Erythroblast (primary cell): ENCODE measurements around the gene FHL3.
A peak's percentile ranks its signal among the peaks of the same experiment; 100 is the strongest.

Experiments used
- DNase-seq, 2 experiments: peaks; one replicate each; lab custom pipeline; 2025; lab: John Stamatoyannopoulos, UW
- GATA1 ChIP-seq: IDR thresholded peaks from 2 replicates; pipeline ENCODE4 v1.6.1; 2011; ENCODE audit warnings: low read depth, mild to moderate bottlenecking, control low read depth, low read length, moderate library complexity
- POLR2A ChIP-seq: IDR thresholded peaks from 2 replicates; pipeline ENCODE4 v1.6.1; 2011; ENCODE audit warnings: mild to moderate bottlenecking, low read length

FHL3 gene

GRCh38 chr1:38009841-38010180 lies 4.5 kb upstream of the FHL3 start:
- TF ChIP-seq POLR2A (no peak), GATA1 (no peak)
- no peak for DNase-seq

DNA sequence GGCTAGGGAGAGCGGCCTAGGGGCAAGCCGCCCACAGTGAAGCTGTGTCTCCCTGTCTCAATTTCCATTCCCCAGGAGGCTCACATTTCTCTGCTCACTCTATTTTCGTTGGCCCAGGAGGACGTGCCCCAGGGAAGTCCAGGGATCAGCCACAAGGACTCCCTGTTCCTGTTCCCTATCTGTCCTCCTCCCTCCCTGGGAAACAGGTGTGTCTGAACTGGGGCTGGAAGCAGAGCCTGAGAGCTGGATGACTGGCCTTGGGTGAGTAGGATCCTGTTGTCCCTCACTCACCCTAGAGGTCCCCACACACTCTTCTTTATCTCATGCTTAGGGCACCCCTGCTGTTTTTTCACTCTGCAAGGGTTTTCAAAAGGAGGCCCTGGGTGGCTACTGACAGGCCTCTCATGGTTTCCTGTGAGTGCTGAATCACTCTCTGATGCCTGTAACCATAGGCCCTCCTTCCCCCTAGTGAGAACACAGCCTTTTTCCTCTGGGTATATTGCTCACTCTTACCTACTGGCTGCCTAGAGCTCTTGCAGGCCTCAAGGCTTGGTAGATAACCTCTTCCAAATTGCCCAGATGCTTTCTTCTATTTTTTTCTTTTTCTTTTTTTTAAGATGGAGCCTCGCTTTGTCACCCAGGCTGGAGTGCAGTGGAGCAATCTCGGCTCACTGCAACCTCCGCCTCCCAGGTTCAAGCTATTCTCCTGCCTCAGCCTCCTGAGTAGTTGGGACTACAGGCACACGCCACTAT lies 4.0 kb upstream of the FHL3 start:
- DNase-seq = peak; percentile 68 to 75
- TF ChIP-seq GATA1 = no peak
- TF ChIP-seq POLR2A = no peak

DNA sequence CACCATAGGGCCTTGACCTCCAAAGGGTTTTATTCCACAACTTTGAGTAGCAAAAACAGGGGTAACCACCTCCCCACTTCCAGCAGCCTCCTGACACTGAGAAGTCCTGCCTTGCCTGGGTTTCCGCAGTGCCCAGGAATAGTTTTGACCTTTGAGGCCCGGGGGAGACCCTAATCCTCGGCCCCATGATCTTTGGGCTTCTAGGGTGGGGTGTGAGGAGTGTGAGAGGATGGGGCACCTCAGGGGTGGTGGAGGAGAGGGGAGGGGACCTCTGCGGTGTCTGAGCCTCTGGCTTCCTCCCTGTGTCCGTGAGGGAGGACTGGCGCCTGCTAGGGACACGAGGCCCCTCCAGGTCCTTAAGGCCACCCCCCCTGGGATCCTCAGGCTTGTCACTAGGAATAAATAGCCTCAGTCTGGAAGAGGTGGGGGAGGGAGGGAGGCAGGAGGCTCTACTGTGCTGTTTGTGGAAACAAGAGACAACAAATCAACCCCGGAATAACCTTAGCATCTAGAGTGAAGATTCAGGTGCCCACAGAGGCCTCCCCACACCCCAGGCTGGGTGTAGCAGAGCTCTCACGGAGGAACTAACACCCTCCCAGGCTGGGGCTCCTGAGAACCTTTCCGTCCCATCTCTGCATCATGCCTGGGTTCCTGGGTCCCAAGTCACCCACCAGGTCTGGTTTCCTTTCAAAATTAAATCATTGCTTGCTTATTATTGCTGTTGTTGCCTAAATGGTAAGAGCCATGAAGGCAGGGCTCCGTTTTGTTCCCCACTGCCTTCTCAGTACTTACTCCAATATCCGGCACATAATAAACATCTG lies 904 bp upstream of the FHL3 start:
- DNase-seq = no peak
- no peak for TF ChIP-seq POLR2A
- no peak for TF ChIP-seq GATA1

DNA sequence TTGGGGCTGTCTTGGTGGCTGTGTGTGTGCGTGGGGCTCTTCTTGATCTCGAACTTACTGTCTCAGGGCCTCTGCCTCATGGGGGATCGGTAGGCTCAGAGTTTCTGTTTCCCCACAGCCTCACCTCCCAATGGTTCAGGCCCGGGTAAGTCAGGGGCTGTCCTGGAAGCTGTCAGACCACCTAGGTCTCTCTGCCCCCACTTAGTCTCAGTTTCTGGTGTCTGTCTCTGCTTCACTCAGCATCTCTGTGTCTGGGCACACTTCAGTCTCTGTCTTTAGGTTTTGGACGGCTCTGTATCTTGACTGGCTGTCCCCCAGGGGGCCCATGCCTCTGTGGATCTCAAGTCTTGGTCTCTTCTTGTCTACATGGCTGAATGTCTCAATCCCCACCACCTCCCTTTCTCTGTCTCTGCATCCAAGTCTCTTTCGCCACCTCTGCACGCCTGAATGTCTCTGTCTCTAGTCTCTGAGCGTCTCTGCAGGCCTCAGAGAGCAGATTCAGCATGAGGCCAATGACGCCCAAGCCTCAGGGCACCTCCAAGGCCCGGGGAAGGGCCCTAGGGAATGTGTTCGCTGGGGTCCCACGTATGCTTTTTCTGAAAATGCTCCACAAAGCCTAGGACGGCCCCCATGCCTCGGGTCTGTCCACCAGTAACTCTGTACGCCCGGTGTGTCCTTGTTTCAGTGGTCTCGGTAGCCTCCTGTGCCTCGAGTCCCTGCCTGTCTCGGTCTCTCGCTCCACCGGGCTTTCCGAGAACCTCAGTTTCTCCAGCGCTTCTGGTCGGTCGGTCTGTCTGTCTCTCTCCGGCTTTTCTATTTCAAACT lies 818 bp downstream of the FHL3 start:
- no peak for TF ChIP-seq GATA1
- TF ChIP-seq POLR2A = peak; percentile 13
- peak; percentile 49 to 55 for DNase-seq

DNA sequence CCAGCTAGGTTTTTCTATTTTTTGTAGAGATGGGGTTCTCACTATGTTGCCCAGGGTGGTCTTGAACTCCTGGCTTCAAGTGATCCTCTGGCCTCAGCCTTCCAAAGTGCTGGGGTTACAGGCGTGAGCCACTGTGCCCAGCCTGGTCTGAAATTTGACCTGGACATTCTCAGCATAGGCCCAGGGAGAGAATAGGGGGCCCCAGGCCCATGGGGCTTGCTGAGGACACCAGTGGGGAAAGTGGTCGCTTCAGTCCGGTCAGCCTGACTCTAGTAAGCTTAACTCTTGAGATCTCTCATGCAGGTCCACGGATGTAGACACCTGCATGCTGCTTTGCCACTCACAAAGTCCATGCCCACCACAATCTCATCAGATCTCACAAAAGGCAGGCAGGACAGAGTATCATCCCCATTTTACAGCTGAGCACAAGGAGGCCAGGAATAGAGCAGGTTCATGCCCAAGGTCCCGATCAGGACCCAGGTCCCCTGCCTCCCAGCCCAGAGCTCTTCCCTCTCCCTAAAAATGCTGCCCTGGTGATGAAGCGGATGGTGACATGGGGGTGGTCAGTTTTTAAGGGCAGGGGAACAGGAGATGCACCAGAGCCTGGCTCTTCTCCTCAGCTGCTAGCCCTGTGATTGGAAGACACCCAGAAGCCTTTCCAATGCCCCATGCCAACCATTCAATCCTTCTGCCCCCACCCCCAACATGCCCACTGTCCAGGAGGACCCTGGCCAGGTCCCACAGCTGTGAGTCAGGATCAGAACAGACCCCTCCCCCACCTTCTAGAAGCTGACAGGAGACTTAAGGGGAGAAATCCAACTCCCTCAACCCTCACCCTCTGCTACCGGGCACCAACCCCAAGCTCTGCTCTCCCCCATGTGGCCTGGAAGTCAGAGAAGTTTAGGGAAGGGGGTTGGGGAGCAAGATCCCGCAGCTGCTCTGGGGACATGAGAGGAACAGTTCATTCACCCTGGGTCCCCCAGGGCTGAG lies 1.8 kb downstream of the FHL3 start:
- TF ChIP-seq POLR2A = no peak
- TF ChIP-seq GATA1 = no peak
- peak; percentile 37 to 45 for DNase-seq

GRCh38 chr1:38000529-38001455 lies 4.5 kb downstream of the FHL3 start:
- TF ChIP-seq POLR2A = peak; percentile 18
- no peak for TF ChIP-seq GATA1
- DNase-seq = no peak

- TF ChIP-seq POLR2A = no peak
- TF ChIP-seq GATA1 = no peak
These were observed 5.1 kb downstream of the FHL3 start for GRCh38 chr1:38000233-38000528.

GRCh38 chr1:37999430-38000232 lies 5.7 kb downstream of the FHL3 start:
- TF ChIP-seq GATA1 (no peak), POLR2A (peak; percentile 61)
- DNase-seq = peak; percentile 33 to 46

More at GRCh38 chr1:38000233-38000528, 5.1 kb downstream of the FHL3 start:
- no peak for DNase-seq

GRCh38 chr1:37998913-37999429 lies 6.3 kb downstream of the FHL3 start:
- DNase-seq = peak; percentile 33 to 40
- TF ChIP-seq POLR2A (no peak), GATA1 (no peak)

- no peak for DNase-seq
- TF ChIP-seq GATA1 (no peak), POLR2A (no peak)
These were observed 7.1 kb downstream of the FHL3 start for GRCh38 chr1:37998089-37998808.
